Naive thymus-derived CD4-positive, alpha-beta T cell (primary cell): Measurements from ENCODE around the gene FOXI1. TPM values are rescaled to one million over a fixed set of nuclear protein-coding genes. Genes with fewer than 3 reads are reported as not detected.

Experiments used
- ATAC-seq: fragments of 150-1000 bp; cut with Tn5 transposase; 2 replicates; pipeline ENCODE4 v1.10.0; 2021; ENCODE audit warnings: mild to moderate bottlenecking, moderate library complexity
- CTCF ChIA-PET: fragments of 350-600 bp; sonication (Branson Sonifier 250); formaldehyde crosslinking; loops from one replicate; lab custom pipeline; 2021; ENCODE audit warnings: antibody characterized with exemption; lab: Charles Lee
- POLR2A ChIA-PET: fragments of 350-600 bp; sonication (Branson Sonifier 250); formaldehyde crosslinking; loops from one replicate; lab custom pipeline; 2021; ENCODE audit warnings: antibody characterized with exemption, inconsistent platforms; lab: Charles Lee
- DNase-seq, 9 donors: peaks; one replicate each; pipeline versions ENCODE4 v3.0.0 to v3.0.0-alpha.2; 2020 to 2022; ENCODE audit warnings: mixed read lengths in 1 of 9
- H3K27ac ChIP-seq: one replicate; pipeline ENCODE4 v1.7.0; 2013; ENCODE audit warnings: mild to moderate bottlenecking, low read depth, low read length, moderate library complexity
- H3K27me3 ChIP-seq, 2 donors: one replicate each; pipeline ENCODE4 v1.7.0; 2013; ENCODE audit warnings: low read length in 2 of 2, mild to moderate bottlenecking in 2 of 2, moderate library complexity in 2 of 2; ENCODE audit not compliant: control insufficient read depth in 2 of 2, insufficient read depth in 2 of 2
- H3K36me3 ChIP-seq, 3 experiments: 1 replicate in 2 of 3; 2 replicates in 1 of 3; pipeline ENCODE4 v1.7.0; 2013; ENCODE audit warnings: low read length in 3 of 3, mild to moderate bottlenecking in 3 of 3, moderate library complexity in 1 of 3; ENCODE audit not compliant: insufficient read depth in 3 of 3, control insufficient read depth in 2 of 3
- H3K4me1 ChIP-seq, 2 donors: one replicate each; pipeline ENCODE4 v1.7.0; 2013; ENCODE audit warnings: low read length in 2 of 2, mild to moderate bottlenecking in 2 of 2, moderate library complexity in 1 of 2; ENCODE audit not compliant: control insufficient read depth in 2 of 2, insufficient read depth in 2 of 2
- H3K4me3 ChIP-seq: 2 replicates; pipeline ENCODE4 v1.7.0; 2013; ENCODE audit warnings: mild to moderate bottlenecking, low read length
- H3K9me3 ChIP-seq, 3 experiments: 1 replicate in 2 of 3; 2 replicates in 1 of 3; pipeline ENCODE4 v1.7.0; 2013; ENCODE audit warnings: low read length in 3 of 3; ENCODE audit not compliant: control insufficient read depth in 2 of 3
- H3K27ac Mint-ChIP-seq, 9 donors: one replicate each; pipeline ENCODE4 v1.8.0; 2020 to 2022; ENCODE audit warnings: mixed read lengths in 9 of 9, mild to moderate bottlenecking in 8 of 9, moderate library complexity in 5 of 9, inconsistent platforms in 2 of 9
- H3K27me3 Mint-ChIP-seq, 5 donors: one replicate each; pipeline ENCODE4 v1.8.0; 2021 to 2022; ENCODE audit warnings: mixed read lengths in 5 of 5, mild to moderate bottlenecking in 1 of 5
- H3K36me3 Mint-ChIP-seq, 5 donors: one replicate each; pipeline ENCODE4 v1.8.0; 2020 to 2022; ENCODE audit warnings: mixed read lengths in 5 of 5, mild to moderate bottlenecking in 3 of 5, inconsistent platforms in 1 of 5
- H3K4me1 Mint-ChIP-seq, 7 donors: one replicate each; pipeline ENCODE4 v1.8.0; 2020 to 2022; ENCODE audit warnings: mixed read lengths in 7 of 7, mild to moderate bottlenecking in 3 of 7, inconsistent platforms in 1 of 7
- H3K4me3 Mint-ChIP-seq, 10 donors: one replicate each; pipeline ENCODE4 v1.8.0; 2020 to 2022; ENCODE audit warnings: mild to moderate bottlenecking in 10 of 10, mixed read lengths in 10 of 10, moderate library complexity in 6 of 10, inconsistent platforms in 2 of 10
- H3K9me3 Mint-ChIP-seq, 11 donors: one replicate each; pipeline ENCODE4 v1.8.0; 2020 to 2022; ENCODE audit warnings: mixed read lengths in 11 of 11, mild to moderate bottlenecking in 4 of 11, inconsistent platforms in 1 of 11, moderate library complexity in 1 of 11
- intact Hi-C, 2 donors: fragments of 100-400 bp; cut with micrococcal nuclease; formaldehyde crosslinking; loops; one replicate each; pipeline ENCODE4 v1.15.1; 2023
- polyA plus RNA-seq, 2 donors: library from polyadenylated mRNA; unstranded; fragments of 300-500 nt; fragmentation: Illumina TruSeq; gene quantifications; one replicate each; pipeline ENCODE4 v1.2.3, GENCODE V29; 2021
- total RNA-seq, 6 experiments: library from RNA in 5 of 6; stranded (reverse) in 5 of 6; gene quantifications; 1 replicate in 5 of 6; 2 replicates in 1 of 6; pipeline ENCODE4 v1.2.3 and lab custom pipeline; 2021 to 2026

The FOXI1 gene
- total RNA-seq = under 1 TPM in 2 of 5 experiments, not detected in 3; 0.13 to 0.29 TPM
- not detected for polyA plus RNA-seq
- not detected for total RNA-seq (lab: John Stamatoyannopoulos, UW)

GRCh38 chr5:170105642-170106611 is at the start of gene FOXI1:
TSS of gene FOXI1 (plus strand) at chr5:170105897. CDS start at chr5:170105958, 61 bp downstream.
- no peaks in the 10 kb centered on the region for H3K27me3 ChIP-seq
- intact Hi-C loops = no loop called here
- Mint-ChIP-seq H3K4me3 (no peak within 1 kb of the TSS), H3K27me3 (peaks cover 0 to 14% (median 13%) of the 10 kb centered on the region in 5 donors), H3K36me3 (no peaks in the 10 kb centered on the region), H3K4me1 (peaks cover 0 to 6% (median 0%) of the 10 kb centered on the region in 7 donors), H3K9me3 (no peaks in the 10 kb centered on the region), H3K27ac (peak within 1 kb of the TSS in 1 of 9 donors; percentile 28)
- no peaks in the 10 kb centered on the region for H3K36me3 ChIP-seq
- ChIA-PET POLR2A (no interaction called here), CTCF (no interaction called here)
- no peaks in the 10 kb centered on the region for H3K4me1 ChIP-seq
- ATAC-seq (peak; percentile 36), DNase-seq (no peak)
- H3K27ac ChIP-seq = no peak within 1 kb of the TSS
- no peak within 1 kb of the TSS for H3K4me3 ChIP-seq
- H3K9me3 ChIP-seq = no peaks in the 10 kb centered on the region

DNA sequence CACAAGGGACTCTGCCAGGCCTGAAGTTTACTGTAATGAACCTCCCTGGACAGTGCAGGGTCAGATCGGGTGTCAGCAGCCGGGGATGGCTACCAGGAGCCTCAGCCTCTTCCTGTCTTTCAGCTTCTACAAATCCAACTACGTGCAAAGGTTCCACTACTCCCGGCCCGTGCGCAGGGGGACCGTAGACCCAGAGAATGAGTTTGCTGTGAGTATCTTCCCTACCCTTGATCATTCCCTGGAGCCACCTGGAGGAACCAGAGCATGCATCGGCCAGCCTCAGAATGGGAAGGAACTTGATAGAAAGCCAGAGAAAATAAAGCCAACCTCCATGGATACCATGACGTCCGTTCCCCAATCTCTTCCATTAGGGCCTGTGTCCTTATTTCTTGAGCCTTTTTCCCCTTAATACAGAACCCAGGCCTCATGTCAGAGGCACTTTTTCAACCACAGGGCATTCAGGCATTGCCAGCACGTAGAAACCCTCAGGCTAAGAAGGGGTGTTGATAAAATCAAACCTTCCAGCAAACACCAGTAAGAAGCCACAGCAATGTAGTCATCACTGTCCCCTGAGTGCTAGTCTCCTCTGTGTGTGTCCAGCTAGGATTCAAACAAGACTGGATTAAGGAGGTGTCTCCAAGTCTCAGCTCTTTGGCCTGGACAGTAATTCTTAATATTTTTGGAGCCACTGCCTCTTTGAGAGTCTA is 49.0 kb upstream of the FOXI1 start:
- Histone ChIP-seq H3K27me3 (no peaks in the 10 kb centered on the region), H3K9me3 (no peaks in the 10 kb centered on the region), H3K36me3 (peaks cover 0 to 91% (median 10%) of the 10 kb centered on the region in 3 experiments), H3K4me3 (no peak overlapping the region), H3K4me1 (no peaks in the 10 kb centered on the region), H3K27ac (no peak overlapping the region)
- Mint-ChIP-seq H3K27me3 (no peaks in the 10 kb centered on the region), H3K27ac (no peak overlapping the region), H3K4me1 (no peaks in the 10 kb centered on the region), H3K36me3 (peaks cover 38 to 97% (median 92%) of the 10 kb centered on the region in 5 donors), H3K4me3 (no peak overlapping the region), H3K9me3 (peaks cover 0 to 8% (median 4%) of the 10 kb centered on the region in 11 donors)
- intact Hi-C loops = no loop called here
- DNase-seq = no peak
- ChIA-PET POLR2A (no interaction called here), CTCF (interaction anchor here (0.6 kb wide), 1 partner anchor 1922 kb away, joined by 3 read pairs; no protein-coding TSS in a partner anchor)
- no peak for ATAC-seq

DNA sequence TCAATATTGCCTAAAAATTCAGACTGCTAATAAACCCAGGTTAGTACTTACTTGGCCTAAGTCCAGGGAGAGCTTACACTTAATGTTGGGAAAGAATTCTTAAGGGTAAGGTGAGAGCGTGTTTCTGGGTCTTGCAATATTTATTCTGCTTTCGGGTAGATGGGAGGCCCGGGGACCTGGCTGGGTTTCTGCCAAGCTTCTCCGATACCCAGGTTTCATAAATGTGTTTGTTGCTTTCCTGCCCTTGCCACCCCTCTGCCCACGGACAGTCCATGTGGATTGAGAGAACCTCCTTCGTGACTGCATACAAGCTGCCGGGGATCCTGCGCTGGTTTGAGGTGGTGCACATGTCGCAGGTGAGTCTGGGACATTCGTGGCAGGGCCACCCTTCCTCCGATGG is 48.4 kb upstream of the FOXI1 start:
- Histone ChIP-seq H3K9me3 (no peaks in the 10 kb centered on the region), H3K36me3 (peaks cover 0 to 89% (median 10%) of the 10 kb centered on the region in 3 experiments), H3K4me1 (no peaks in the 10 kb centered on the region), H3K27ac (no peak overlapping the region), H3K4me3 (no peak overlapping the region), H3K27me3 (no peaks in the 10 kb centered on the region)
- Mint-ChIP-seq H3K27me3 (no peaks in the 10 kb centered on the region), H3K36me3 (peaks cover 42 to 97% (median 92%) of the 10 kb centered on the region in 5 donors), H3K4me1 (no peaks in the 10 kb centered on the region), H3K27ac (peak overlapping the region in 1 of 9 donors; percentile 16), H3K4me3 (no peak overlapping the region), H3K9me3 (peaks cover 0 to 8% (median 4%) of the 10 kb centered on the region in 11 donors)
- no peak for ATAC-seq
- CTCF ChIA-PET = interaction anchor here (0.6 kb wide), 1 partner anchor 1923 kb away, joined by 3 read pairs; no protein-coding TSS in a partner anchor
- peak in 1 of 9 donors; percentile 9 for DNase-seq
- POLR2A ChIA-PET = no interaction called here
- intact Hi-C loops = no loop called here

- peaks cover 0 to 89% (median 3%) of the 10 kb centered on the region in 3 experiments for H3K36me3 ChIP-seq
- DNase-seq (peak in 1 of 9 donors; percentile 8), ATAC-seq (no peak)
- intact Hi-C loops = no loop called here
- Mint-ChIP-seq H3K9me3 (peaks cover 0 to 8% (median 4%) of the 10 kb centered on the region in 11 donors), H3K27me3 (no peaks in the 10 kb centered on the region), H3K4me3 (no peak overlapping the region), H3K27ac (no peak overlapping the region), H3K36me3 (peaks cover 35 to 93% (median 80%) of the 10 kb centered on the region in 5 donors), H3K4me1 (no peaks in the 10 kb centered on the region)
- POLR2A ChIA-PET = interaction anchor here (0.6 kb wide), 1 partner anchor 82 kb away, joined by 3 read pairs; no protein-coding TSS in a partner anchor
- H3K27ac ChIP-seq = no peak overlapping the region
- no peaks in the 10 kb centered on the region for H3K4me1 ChIP-seq
- no peak overlapping the region for H3K4me3 ChIP-seq
- H3K9me3 ChIP-seq = no peaks in the 10 kb centered on the region
- CTCF ChIA-PET = no interaction called here
- no peaks in the 10 kb centered on the region for H3K27me3 ChIP-seq
Observed at GRCh38 chr5:170059221-170059620, 46.5 kb upstream of the FOXI1 start.

GRCh38 chr5:170067152-170067551 is 38.5 kb upstream of the FOXI1 start:
- DNase-seq = no peak
- H3K4me3 Mint-ChIP-seq = no peak overlapping the region
- H3K9me3 Mint-ChIP-seq = no peaks in the 10 kb centered on the region
- intact Hi-C loops = no loop called here
- peak overlapping the region in 2 of 9 donors; percentile 3 to 39 for H3K27ac Mint-ChIP-seq
- Histone ChIP-seq H3K4me3 (no peak overlapping the region), H3K4me1 (no peaks in the 10 kb centered on the region), H3K27me3 (no peaks in the 10 kb centered on the region), H3K36me3 (peaks cover 14 to 68% (median 18%) of the 10 kb centered on the region in 3 experiments), H3K9me3 (no peaks in the 10 kb centered on the region), H3K27ac (no peak overlapping the region)
- peaks cover 0 to 3% (median 0%) of the 10 kb centered on the region in 7 donors for H3K4me1 Mint-ChIP-seq
- ChIA-PET CTCF (no interaction called here), POLR2A (no interaction called here)
- ATAC-seq = no peak
- H3K27me3 Mint-ChIP-seq = no peaks in the 10 kb centered on the region
- H3K36me3 Mint-ChIP-seq = peaks cover 40 to 88% (median 71%) of the 10 kb centered on the region in 5 donors

DNA sequence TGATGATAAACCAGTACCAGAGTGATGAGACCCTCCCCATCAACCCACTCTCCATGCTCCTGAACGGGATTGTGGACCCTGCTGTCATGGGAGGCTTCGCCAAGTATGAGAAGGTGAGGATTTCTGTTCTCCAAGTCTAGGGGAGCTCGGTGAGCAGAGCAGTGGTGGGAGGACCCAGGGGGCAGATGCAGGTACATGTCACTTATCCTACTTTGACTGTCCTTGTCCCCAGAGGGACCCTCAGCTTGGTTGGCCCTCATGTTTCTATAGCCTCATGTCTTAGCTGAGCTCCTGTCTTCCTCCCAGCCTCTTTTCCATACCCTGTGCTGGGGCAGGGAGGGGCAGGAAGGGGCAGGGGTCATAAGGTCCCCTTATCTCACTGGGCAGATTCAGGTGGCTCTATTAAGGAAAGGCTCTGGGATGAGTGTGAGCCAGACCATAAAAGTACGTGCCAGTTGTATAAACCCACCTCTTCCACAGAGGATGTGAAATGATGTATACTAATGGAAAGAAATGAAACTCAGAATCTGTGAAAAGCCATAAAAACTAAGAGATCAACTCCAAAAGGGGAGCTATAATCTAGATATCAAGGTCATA is 38.0 kb upstream of the FOXI1 start:
- intact Hi-C loops = no loop called here
- Histone ChIP-seq H3K27me3 (no peaks in the 10 kb centered on the region), H3K4me3 (no peak overlapping the region), H3K27ac (no peak overlapping the region), H3K9me3 (no peaks in the 10 kb centered on the region), H3K4me1 (no peaks in the 10 kb centered on the region), H3K36me3 (peaks cover 14 to 62% (median 18%) of the 10 kb centered on the region in 3 experiments)
- H3K27ac Mint-ChIP-seq = peak overlapping the region in 1 of 9 donors; percentile 39
- ATAC-seq = no peak
- peaks cover 0 to 3% (median 0%) of the 10 kb centered on the region in 7 donors for H3K4me1 Mint-ChIP-seq
- H3K9me3 Mint-ChIP-seq = no peaks in the 10 kb centered on the region
- no peaks in the 10 kb centered on the region for H3K27me3 Mint-ChIP-seq
- no peak overlapping the region for H3K4me3 Mint-ChIP-seq
- CTCF ChIA-PET = interaction anchor here (1.0 kb wide), 1 partner anchor 28 kb away, joined by 3 read pairs; no protein-coding TSS in a partner anchor
- H3K36me3 Mint-ChIP-seq = peaks cover 39 to 82% (median 70%) of the 10 kb centered on the region in 5 donors
- POLR2A ChIA-PET = no interaction called here
- no peak for DNase-seq
